ENCODE measurements around the gene R3HDML. TPM values are rescaled to one million over a fixed set of nuclear protein-coding genes. Genes with fewer than 3 reads are reported as not detected.

R3HDML gene
- polyA plus RNA-seq, 2 donors: not detected

DNA sequence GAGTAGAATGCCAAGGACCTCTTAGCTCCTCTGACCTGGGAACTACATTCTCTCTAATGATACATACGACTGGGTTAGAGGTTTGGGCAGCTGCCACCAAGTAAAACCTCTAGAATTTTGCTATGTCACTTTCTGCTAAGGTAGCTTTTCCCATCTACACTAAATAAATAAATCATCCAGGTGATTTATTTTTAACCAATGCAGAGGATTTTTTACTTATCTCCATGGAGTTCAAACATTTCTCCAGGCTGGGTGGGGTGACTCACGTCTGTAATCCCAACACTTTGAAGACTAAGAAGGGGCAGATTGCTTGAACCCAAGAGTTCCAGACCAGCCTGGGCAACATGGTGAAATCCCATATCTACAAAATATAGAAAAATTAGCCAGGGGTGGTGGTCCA is 45.8 kb downstream of the R3HDML start:
- Histone ChIP-seq H3K4me3 (ENCODE audit: low read depth in 1 of 2, low read length in 2 of 2) (no peak overlapping the region), H3K9me3 (ENCODE audit: control insufficient read depth in 2 of 2, insufficient read depth in 1 of 2, low read depth in 1 of 2, low read length in 1 of 2) (no peaks in the 10 kb centered on the region), H3K27me3 (ENCODE audit: control insufficient read depth in 1 of 2, insufficient read depth in 2 of 2, low read length in 2 of 2) (no peaks in the 10 kb centered on the region), H3K36me3 (ENCODE audit: control insufficient read depth in 2 of 2, insufficient read depth in 2 of 2, low read length in 1 of 2) (no peaks in the 10 kb centered on the region), H3K4me1 (ENCODE audit: control insufficient read depth in 2 of 2, insufficient read depth in 2 of 2, low read length in 1 of 2) (no peaks in the 10 kb centered on the region), H3K27ac (ENCODE audit: low read depth in 2 of 2, low read length in 1 of 2) (no peak overlapping the region)
- WGBS, 2 donors: 36 to 38% methylated on average over 2 of the region's 2 CpGs

DNA sequence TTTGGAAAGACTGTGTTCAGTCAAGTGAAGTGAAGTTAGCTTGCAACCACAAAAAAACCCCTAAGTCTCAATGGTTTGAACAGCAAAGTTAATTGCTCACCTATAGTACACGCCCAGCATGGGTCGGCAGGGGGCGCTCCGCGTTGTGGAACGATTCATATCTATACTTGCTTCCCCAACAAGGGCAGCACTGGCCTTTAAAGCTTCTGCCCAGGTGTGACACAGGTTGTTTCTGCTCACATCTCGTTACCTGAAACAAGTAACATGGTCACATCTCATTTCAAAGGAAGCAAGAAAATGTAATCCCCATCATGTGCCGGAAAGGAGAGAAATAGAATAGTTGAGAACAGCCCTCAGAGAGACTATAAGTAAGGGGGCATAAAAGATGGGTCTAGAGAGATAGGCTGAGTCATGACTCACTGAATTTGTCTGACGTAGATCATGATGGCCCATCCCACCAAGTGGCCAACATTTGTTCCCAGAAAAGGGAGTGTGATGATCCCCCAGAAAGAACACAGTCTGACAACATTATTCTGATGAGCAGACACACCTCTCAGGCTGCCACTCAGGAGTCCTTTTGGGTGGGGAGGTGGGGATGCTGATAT is 47.7 kb downstream of the R3HDML start:
- H3K36me3 ChIP-seq (ENCODE audit: control insufficient read depth in 2 of 2, insufficient read depth in 2 of 2, low read length in 1 of 2): no peaks in the 10 kb centered on the region
- H3K27ac ChIP-seq (ENCODE audit: low read depth in 2 of 2, low read length in 1 of 2): no peak overlapping the region
- H3K4me3 ChIP-seq (ENCODE audit: low read depth in 1 of 2, low read length in 2 of 2): no peak overlapping the region
- H3K4me1 ChIP-seq (ENCODE audit: control insufficient read depth in 2 of 2, insufficient read depth in 2 of 2, low read length in 1 of 2): no peaks in the 10 kb centered on the region
- WGBS, 2 donors: 16 to 17% methylated on average over 9 of the region's 9 CpGs
- no peaks in the 10 kb centered on the region for H3K27me3 ChIP-seq (ENCODE audit: control insufficient read depth in 1 of 2, insufficient read depth in 2 of 2, low read length in 2 of 2)
- no peaks in the 10 kb centered on the region for H3K9me3 ChIP-seq (ENCODE audit: control insufficient read depth in 2 of 2, insufficient read depth in 1 of 2, low read depth in 1 of 2, low read length in 1 of 2)

DNA sequence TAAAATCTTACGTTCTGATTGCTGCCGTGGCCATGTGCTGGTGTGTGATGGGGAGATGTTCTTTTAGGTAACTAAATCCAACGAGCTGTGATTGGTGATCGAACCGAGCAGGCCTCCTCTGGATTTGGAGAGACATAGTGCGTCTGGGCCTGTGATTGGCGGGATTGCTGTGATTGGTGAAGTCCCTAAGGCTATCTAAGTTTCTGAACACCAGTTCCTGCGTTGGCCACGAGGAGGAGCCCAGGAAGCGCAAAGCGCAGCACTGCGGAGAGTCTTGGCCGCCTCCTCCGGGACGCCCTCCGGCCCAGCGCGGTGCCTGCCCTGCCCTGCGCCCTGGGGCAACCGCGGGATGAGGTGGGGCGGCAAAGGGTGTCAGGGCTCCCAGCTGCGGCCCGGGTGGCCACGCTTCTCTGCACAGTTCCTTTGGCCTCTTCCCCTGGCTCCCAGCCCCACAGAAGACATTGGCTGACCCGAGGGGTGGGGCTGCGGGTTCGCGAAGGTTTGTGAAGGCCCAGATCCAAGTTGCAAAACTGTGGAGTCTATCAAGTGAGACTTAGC is 51.7 kb downstream of the R3HDML start:
- no peaks in the 10 kb centered on the region for H3K4me1 ChIP-seq (ENCODE audit: control insufficient read depth in 2 of 2, insufficient read depth in 2 of 2, low read length in 1 of 2)
- no peaks in the 10 kb centered on the region for H3K9me3 ChIP-seq (ENCODE audit: control insufficient read depth in 2 of 2, insufficient read depth in 1 of 2, low read depth in 1 of 2, low read length in 1 of 2)
- H3K27ac ChIP-seq (ENCODE audit: low read depth in 2 of 2, low read length in 1 of 2): no peak overlapping the region
- 4 to 11% methylated on average over 29 of the region's 29 CpGs for WGBS, 2 donors
- no peaks in the 10 kb centered on the region for H3K36me3 ChIP-seq (ENCODE audit: control insufficient read depth in 2 of 2, insufficient read depth in 2 of 2, low read length in 1 of 2)
- no peaks in the 10 kb centered on the region for H3K27me3 ChIP-seq (ENCODE audit: control insufficient read depth in 1 of 2, insufficient read depth in 2 of 2, low read length in 2 of 2)
- H3K4me3 ChIP-seq (ENCODE audit: low read depth in 1 of 2, low read length in 2 of 2): no peak overlapping the region

DNA sequence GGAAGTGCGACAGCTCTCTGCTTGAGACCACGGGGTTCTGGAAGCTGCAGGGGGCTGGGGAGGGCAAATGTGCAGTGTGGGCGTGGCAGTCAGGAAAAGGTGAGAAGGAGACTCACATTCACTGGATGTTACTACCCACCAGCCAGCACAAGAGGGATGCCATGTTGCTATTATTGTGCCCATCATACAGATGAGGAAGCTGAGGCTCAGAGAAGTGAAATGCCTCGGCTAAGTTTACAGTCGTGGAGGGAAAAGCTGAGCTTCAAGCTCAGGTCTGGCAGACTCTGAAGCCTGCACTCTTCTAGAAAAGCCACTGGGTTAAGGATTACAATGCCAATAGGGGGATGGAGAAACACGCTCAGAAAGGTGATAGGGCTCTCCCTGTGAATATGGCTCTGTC is 53.0 kb downstream of the R3HDML start:
- H3K4me3 ChIP-seq (ENCODE audit: low read depth in 1 of 2, low read length in 2 of 2): no peak overlapping the region
- H3K27me3 ChIP-seq (ENCODE audit: control insufficient read depth in 1 of 2, insufficient read depth in 2 of 2, low read length in 2 of 2): no peaks in the 10 kb centered on the region
- no peaks in the 10 kb centered on the region for H3K4me1 ChIP-seq (ENCODE audit: control insufficient read depth in 2 of 2, insufficient read depth in 2 of 2, low read length in 1 of 2)
- 67 to 75% methylated on average over 6 of the region's 6 CpGs for WGBS, 2 donors
- no peaks in the 10 kb centered on the region for H3K9me3 ChIP-seq (ENCODE audit: control insufficient read depth in 2 of 2, insufficient read depth in 1 of 2, low read depth in 1 of 2, low read length in 1 of 2)
- no peaks in the 10 kb centered on the region for H3K36me3 ChIP-seq (ENCODE audit: control insufficient read depth in 2 of 2, insufficient read depth in 2 of 2, low read length in 1 of 2)
- H3K27ac ChIP-seq (ENCODE audit: low read depth in 2 of 2, low read length in 1 of 2): no peak overlapping the region

DNA sequence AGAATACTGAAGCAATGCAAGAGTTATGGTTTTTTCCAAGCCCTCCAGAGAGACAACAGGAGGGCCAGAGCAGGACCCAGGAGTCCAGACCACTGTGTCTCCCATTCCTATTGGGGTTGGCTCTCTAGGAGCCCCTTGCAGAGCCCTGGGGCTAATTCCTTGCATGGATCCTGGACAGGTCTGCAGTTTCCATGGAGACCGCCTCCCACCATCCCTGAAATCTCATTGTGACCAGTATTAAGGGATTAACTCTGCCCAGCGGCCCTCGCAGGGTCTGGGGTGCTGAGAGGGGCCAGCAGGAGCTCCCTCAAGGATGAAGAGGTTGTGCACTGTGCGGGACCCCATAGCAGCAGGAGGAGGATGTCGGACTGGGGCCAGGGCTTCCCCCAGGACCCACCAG is 53.4 kb downstream of the R3HDML start:
- no peaks in the 10 kb centered on the region for H3K9me3 ChIP-seq (ENCODE audit: control insufficient read depth in 2 of 2, insufficient read depth in 1 of 2, low read depth in 1 of 2, low read length in 1 of 2)
- H3K4me1 ChIP-seq (ENCODE audit: control insufficient read depth in 2 of 2, insufficient read depth in 2 of 2, low read length in 1 of 2): no peaks in the 10 kb centered on the region
- WGBS, 2 donors: 66 to 71% methylated on average over 5 of the region's 5 CpGs
- no peaks in the 10 kb centered on the region for H3K36me3 ChIP-seq (ENCODE audit: control insufficient read depth in 2 of 2, insufficient read depth in 2 of 2, low read length in 1 of 2)
- no peaks in the 10 kb centered on the region for H3K27me3 ChIP-seq (ENCODE audit: control insufficient read depth in 1 of 2, insufficient read depth in 2 of 2, low read length in 2 of 2)
- no peak overlapping the region for H3K27ac ChIP-seq (ENCODE audit: low read depth in 2 of 2, low read length in 1 of 2)
- no peak overlapping the region for H3K4me3 ChIP-seq (ENCODE audit: low read depth in 1 of 2, low read length in 2 of 2)

DNA sequence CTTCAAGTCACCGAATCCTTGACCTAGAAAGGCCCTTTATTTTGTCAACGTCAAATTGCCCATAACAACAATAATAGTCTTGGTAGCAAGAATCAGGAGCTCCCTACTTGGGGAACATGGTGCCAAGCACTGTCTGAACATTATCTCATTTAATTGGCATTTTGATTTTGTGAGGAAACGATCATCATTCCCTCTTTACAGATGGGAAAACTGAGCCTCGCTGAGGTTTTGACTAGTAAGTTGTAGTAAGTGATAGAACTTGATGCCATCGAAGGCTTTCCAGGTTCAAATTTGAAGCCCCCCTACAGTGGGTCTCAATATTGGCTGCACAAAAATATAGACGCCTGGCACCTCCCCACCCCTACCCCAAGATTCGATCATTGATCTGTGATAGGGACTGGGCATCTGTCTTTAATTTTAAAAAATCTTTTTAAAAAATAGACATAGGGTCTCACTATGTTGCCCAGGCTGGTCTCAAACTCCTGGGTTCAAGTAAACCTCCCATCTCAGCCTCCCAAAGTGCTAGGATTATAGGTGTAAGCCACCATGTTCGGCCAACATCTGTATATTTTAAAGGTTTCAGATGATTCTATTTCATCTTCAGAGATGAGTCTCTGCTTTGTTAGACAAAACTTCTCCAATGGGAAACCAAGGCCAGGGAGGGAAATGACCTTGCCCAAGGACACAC is 55.4 kb downstream of the R3HDML start:
- H3K27me3 ChIP-seq (ENCODE audit: control insufficient read depth in 1 of 2, insufficient read depth in 2 of 2, low read length in 2 of 2): no peaks in the 10 kb centered on the region
- H3K36me3 ChIP-seq (ENCODE audit: control insufficient read depth in 2 of 2, insufficient read depth in 2 of 2, low read length in 1 of 2): no peaks in the 10 kb centered on the region
- WGBS, 2 donors: 92 to 93% methylated on average over 8 of the region's 8 CpGs
- H3K9me3 ChIP-seq (ENCODE audit: control insufficient read depth in 2 of 2, insufficient read depth in 1 of 2, low read depth in 1 of 2, low read length in 1 of 2): no peaks in the 10 kb centered on the region
- no peaks in the 10 kb centered on the region for H3K4me1 ChIP-seq (ENCODE audit: control insufficient read depth in 2 of 2, insufficient read depth in 2 of 2, low read length in 1 of 2)
- no peak overlapping the region for H3K4me3 ChIP-seq (ENCODE audit: low read depth in 1 of 2, low read length in 2 of 2)
- H3K27ac ChIP-seq (ENCODE audit: low read depth in 2 of 2, low read length in 1 of 2): no peak overlapping the region

DNA sequence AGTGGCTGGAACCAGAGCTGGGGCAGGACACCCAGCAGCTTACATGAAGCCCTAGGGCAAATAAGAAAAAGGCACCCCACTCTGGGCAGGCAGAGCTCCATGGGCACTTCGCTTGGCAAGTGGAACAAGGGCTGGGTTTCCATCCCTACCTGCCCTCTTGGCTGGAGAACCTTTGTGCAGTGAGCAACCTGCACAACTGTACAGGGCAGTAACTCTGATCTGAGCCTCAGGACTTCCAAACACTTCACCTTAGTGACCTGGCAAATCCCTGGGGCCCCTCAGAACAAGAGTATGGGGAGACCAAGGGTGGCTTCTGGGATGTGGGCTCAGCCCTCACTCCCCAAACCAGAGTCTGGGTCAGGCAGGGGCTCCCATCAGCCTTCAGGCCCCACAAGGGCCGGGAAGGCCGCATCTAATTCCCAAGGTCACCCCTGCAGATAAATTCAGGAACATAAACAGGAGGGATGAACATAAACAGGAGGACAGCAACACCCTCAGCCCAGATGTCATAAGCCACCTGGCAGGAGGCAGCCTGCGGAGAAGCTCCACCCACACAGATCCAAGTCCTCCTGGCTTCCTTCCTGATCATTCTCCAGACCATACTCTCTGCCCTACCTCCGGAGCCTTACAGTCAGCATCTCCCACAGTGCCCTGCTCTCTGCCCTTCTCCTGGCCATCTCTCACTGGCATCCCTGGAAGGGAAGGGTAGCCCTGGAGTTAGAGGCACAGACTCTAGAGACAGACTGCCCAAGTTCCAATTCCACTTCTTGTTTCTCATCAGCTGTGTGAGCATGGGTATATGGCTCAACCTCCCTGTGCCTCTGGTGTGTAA is 56.1 kb downstream of the R3HDML start:
- H3K9me3 ChIP-seq (ENCODE audit: control insufficient read depth in 2 of 2, insufficient read depth in 1 of 2, low read depth in 1 of 2, low read length in 1 of 2): no peaks in the 10 kb centered on the region
- H3K27me3 ChIP-seq (ENCODE audit: control insufficient read depth in 1 of 2, insufficient read depth in 2 of 2, low read length in 2 of 2): no peaks in the 10 kb centered on the region
- no peaks in the 10 kb centered on the region for H3K36me3 ChIP-seq (ENCODE audit: control insufficient read depth in 2 of 2, insufficient read depth in 2 of 2, low read length in 1 of 2)
- H3K27ac ChIP-seq (ENCODE audit: low read depth in 2 of 2, low read length in 1 of 2): no peak overlapping the region
- H3K4me1 ChIP-seq (ENCODE audit: control insufficient read depth in 2 of 2, insufficient read depth in 2 of 2, low read length in 1 of 2): no peaks in the 10 kb centered on the region
- H3K4me3 ChIP-seq (ENCODE audit: low read depth in 1 of 2, low read length in 2 of 2): no peak overlapping the region
- WGBS, 2 donors: 47 to 63% methylated on average over 5 of the region's 5 CpGs

DNA sequence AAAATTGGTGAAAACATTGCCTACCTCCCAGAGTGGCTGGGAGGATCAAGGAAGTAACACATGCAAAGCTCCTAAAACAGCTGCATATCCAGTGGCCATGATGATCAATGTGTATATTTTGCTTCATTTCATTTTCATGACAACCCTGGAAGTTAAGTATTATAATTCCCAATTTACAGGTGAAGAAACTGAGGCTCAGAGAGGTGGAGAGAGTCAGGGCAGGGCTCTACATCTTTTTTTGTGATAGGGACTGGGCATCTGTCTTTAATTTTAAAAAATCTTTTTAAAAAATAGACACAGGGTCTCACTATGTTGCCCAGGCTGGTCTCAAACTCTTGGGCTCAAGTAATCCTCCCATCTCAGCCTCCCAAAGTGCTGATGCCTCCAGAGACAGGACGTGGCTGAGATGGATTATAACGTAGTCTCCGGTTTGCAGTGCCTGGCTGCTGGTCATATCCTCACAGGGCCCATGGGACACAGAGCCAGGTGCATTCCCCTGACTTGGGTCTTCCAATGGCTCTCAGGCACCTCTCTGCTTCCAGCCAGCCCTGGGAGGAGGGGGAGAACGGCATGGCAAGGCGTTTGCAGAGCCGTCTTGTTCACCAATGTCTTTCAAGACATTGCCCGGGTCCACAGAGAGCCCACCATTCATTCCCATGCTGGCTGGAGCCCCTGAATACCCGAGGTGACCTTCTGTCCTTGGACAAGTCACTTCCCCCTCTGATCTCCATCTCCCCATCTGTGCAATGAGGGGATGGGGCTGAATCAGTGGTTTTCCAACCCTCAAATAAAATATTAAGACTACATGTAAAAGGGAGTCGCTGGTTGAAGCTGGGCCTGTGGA is 57.0 kb downstream of the R3HDML start:
- Histone ChIP-seq H3K4me3 (ENCODE audit: low read depth in 1 of 2, low read length in 2 of 2) (no peak overlapping the region), H3K27me3 (ENCODE audit: control insufficient read depth in 1 of 2, insufficient read depth in 2 of 2, low read length in 2 of 2) (no peaks in the 10 kb centered on the region), H3K27ac (ENCODE audit: low read depth in 2 of 2, low read length in 1 of 2) (no peak overlapping the region), H3K36me3 (ENCODE audit: control insufficient read depth in 2 of 2, insufficient read depth in 2 of 2, low read length in 1 of 2) (no peaks in the 10 kb centered on the region), H3K9me3 (ENCODE audit: control insufficient read depth in 2 of 2, insufficient read depth in 1 of 2, low read depth in 1 of 2, low read length in 1 of 2) (no peaks in the 10 kb centered on the region), H3K4me1 (ENCODE audit: control insufficient read depth in 2 of 2, insufficient read depth in 2 of 2, low read length in 1 of 2) (no peaks in the 10 kb centered on the region)
- 66 to 72% methylated on average over 9 of the region's 9 CpGs for WGBS, 2 donors

DNA sequence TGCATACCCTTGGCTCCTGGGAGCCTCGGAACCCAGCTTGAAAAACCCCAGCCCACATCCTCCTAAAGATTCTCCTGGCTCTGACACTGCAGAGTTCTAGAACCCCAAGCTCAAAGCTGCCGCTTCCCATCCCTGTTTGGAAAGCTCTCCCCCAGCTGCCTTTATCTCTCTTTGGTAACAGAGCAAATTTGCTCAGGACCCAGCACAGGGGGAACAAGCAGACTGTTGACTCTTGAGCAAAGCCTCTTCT is 57.5 kb downstream of the R3HDML start:
- no peaks in the 10 kb centered on the region for H3K4me1 ChIP-seq (ENCODE audit: control insufficient read depth in 2 of 2, insufficient read depth in 2 of 2, low read length in 1 of 2)
- no peak overlapping the region for H3K27ac ChIP-seq (ENCODE audit: low read depth in 2 of 2, low read length in 1 of 2)
- no peaks in the 10 kb centered on the region for H3K9me3 ChIP-seq (ENCODE audit: control insufficient read depth in 2 of 2, insufficient read depth in 1 of 2, low read depth in 1 of 2, low read length in 1 of 2)
- 74 to 87% methylated on average over 2 of the region's 2 CpGs for WGBS, 2 donors
- no peaks in the 10 kb centered on the region for H3K27me3 ChIP-seq (ENCODE audit: control insufficient read depth in 1 of 2, insufficient read depth in 2 of 2, low read length in 2 of 2)
- H3K36me3 ChIP-seq (ENCODE audit: control insufficient read depth in 2 of 2, insufficient read depth in 2 of 2, low read length in 1 of 2): no peaks in the 10 kb centered on the region
- no peak overlapping the region for H3K4me3 ChIP-seq (ENCODE audit: low read depth in 1 of 2, low read length in 2 of 2)

Measured in esophagus (tissue), 2 donors.